CD14-positive monocyte (primary cell): ENCODE results near the gene BMERB1. TPM values are rescaled to one million over a fixed set of nuclear protein-coding genes. Genes with fewer than 3 reads are reported as not detected.

Experiments
- DNase-seq, 3 donors: peaks; one replicate each; pipeline ENCODE4 v3.0.0-alpha.2; 2011 to 2022
- H2AFZ ChIP-seq: 2 replicates; pipeline ENCODE4 v1.6.0; 2012; ENCODE audit warnings: mild to moderate bottlenecking, low read depth, low read length, inconsistent platforms; ENCODE audit not compliant: insufficient read depth, poor library complexity, severe bottlenecking
- H3K27ac ChIP-seq, 2 donors: 1 replicate in 1 of 2; 2 replicates in 1 of 2; pipeline ENCODE4 v1.5.1; 2012 to 2013; ENCODE audit warnings: low read length in 2 of 2, control low read depth in 1 of 2, inconsistent platforms in 1 of 2, low read depth in 1 of 2, mild to moderate bottlenecking in 1 of 2
- H3K27me3 ChIP-seq, 2 donors: one replicate each; pipeline versions ENCODE4 v1.6.0 to v1.6.1; 2011 to 2013; ENCODE audit warnings: low read length in 2 of 2; ENCODE audit not compliant: control insufficient read depth in 2 of 2, insufficient read depth in 2 of 2
- H3K36me3 ChIP-seq, 2 donors: replicated peaks in 1 of 2; 1 replicate in 1 of 2; 2 replicates in 1 of 2; pipeline versions ENCODE4 v1.5.1 to v1.6.1; 2012 to 2013; ENCODE audit warnings: low read length in 2 of 2, control low read depth in 1 of 2, inconsistent platforms in 1 of 2, mild to moderate bottlenecking in 1 of 2; ENCODE audit not compliant: insufficient read depth in 2 of 2, control insufficient read depth in 1 of 2
- H3K4me1 ChIP-seq, 2 donors: 1 replicate in 1 of 2; 2 replicates in 1 of 2; pipeline versions ENCODE4 v1.5.1 to v1.6.1; 2012 to 2013; ENCODE audit warnings: low read length in 2 of 2, control low read depth in 1 of 2, inconsistent platforms in 1 of 2, mild to moderate bottlenecking in 1 of 2, moderate library complexity in 1 of 2; ENCODE audit not compliant: insufficient read depth in 2 of 2, control insufficient read depth in 1 of 2
- H3K4me2 ChIP-seq: replicated peaks from 2 replicates; pipeline ENCODE3; 2012; ENCODE audit warnings: low read length, moderate library complexity, mild to moderate bottlenecking; ENCODE audit not compliant: poor library complexity, severe bottlenecking; ENCODE audit errors: extremely low read depth
- H3K4me3 ChIP-seq, 3 experiments: fragments of 200-600 bp in 1 of 3; sonication (generic) in 1 of 3; replicated peaks in 1 of 3; 1 replicate in 2 of 3; 2 replicates in 1 of 3; pipeline ENCODE4 v1.5.1; 2011 to 2013; ENCODE audit warnings: low read length in 3 of 3, mild to moderate bottlenecking in 3 of 3, control low read depth in 2 of 3, low read depth in 2 of 3, inconsistent platforms in 1 of 3, moderate library complexity in 1 of 3
- H3K79me2 ChIP-seq: 2 replicates; pipeline ENCODE4 v1.6.0; 2012; ENCODE audit warnings: mild to moderate bottlenecking, control low read depth, inconsistent platforms, low read length, moderate library complexity; ENCODE audit not compliant: insufficient read depth
- H3K9ac ChIP-seq: 2 replicates; pipeline ENCODE4 v1.6.0; 2017; ENCODE audit warnings: low read length, mild to moderate bottlenecking; ENCODE audit not compliant: insufficient read depth, poor library complexity, severe bottlenecking
- H3K9me3 ChIP-seq, 2 donors: replicated peaks in 1 of 2; 1 replicate in 1 of 2; 2 replicates in 1 of 2; pipeline versions ENCODE4 v1.5.1 to v1.6.1; 2012 to 2013; ENCODE audit warnings: low read length in 2 of 2, control low read depth in 1 of 2; ENCODE audit not compliant: control insufficient read depth in 1 of 2, insufficient read depth in 1 of 2
- H4K20me1 ChIP-seq: 2 replicates; pipeline ENCODE4 v1.6.0; 2012; ENCODE audit warnings: mild to moderate bottlenecking, low read length, control low read depth, moderate library complexity; ENCODE audit not compliant: insufficient read depth
- H3K27ac Mint-ChIP-seq, 7 donors: one replicate each; pipeline ENCODE4 v1.8.0; 2020; ENCODE audit warnings: mild to moderate bottlenecking in 7 of 7, mixed read lengths in 7 of 7, moderate library complexity in 6 of 7, inconsistent platforms in 2 of 7
- H3K27me3 Mint-ChIP-seq, 3 donors: one replicate each; pipeline ENCODE4 v1.8.0; 2021 to 2022; ENCODE audit warnings: low read depth in 3 of 3, mild to moderate bottlenecking in 3 of 3, mixed read lengths in 3 of 3, moderate library complexity in 3 of 3, inconsistent platforms in 1 of 3
- H3K36me3 Mint-ChIP-seq, 2 donors: one replicate each; pipeline ENCODE4 v1.8.0; 2020; ENCODE audit warnings: mixed read lengths in 2 of 2, inconsistent platforms in 1 of 2, mild to moderate bottlenecking in 1 of 2
- H3K4me1 Mint-ChIP-seq: one replicate; pipeline ENCODE4 v1.8.0; 2020; ENCODE audit warnings: mild to moderate bottlenecking, mixed read lengths
- H3K4me3 Mint-ChIP-seq, 2 donors: one replicate each; pipeline ENCODE4 v1.8.0; 2020; ENCODE audit warnings: mild to moderate bottlenecking in 2 of 2, mixed read lengths in 2 of 2, moderate library complexity in 1 of 2
- H3K9me3 Mint-ChIP-seq, 7 donors: one replicate each; pipeline ENCODE4 v1.8.0; 2020 to 2022; ENCODE audit warnings: mixed read lengths in 7 of 7, mild to moderate bottlenecking in 6 of 7, moderate library complexity in 6 of 7, inconsistent platforms in 2 of 7
- CTCF ChIP-seq: fragments of 200-600 bp; IDR thresholded peaks from one replicate; pipeline ENCODE4 v1.8.0; 2022; ENCODE audit warnings: antibody characterized with exemption, mild to moderate bottlenecking
- WGBS: methylation state at CpG from one replicate; pipeline ENCODE4 v1.1.5; 2013; ENCODE audit warnings: missing lambda C conversion rate; ENCODE audit not compliant: insufficient coverage; 5-methylcytosine and 5-hydroxymethylcytosine counted together
- intact Hi-C, 2 donors: fragments of 100-400 bp; cut with micrococcal nuclease; formaldehyde crosslinking; loops; one replicate each; pipeline versions ENCODE4 v1.15.0 to v1.15.1; 2023
- polyA plus RNA-seq, 3 donors: library from polyadenylated mRNA; depleted of rRNA in 1 of 3; unstranded in 2 of 3; stranded (reverse) in 1 of 3; fragments of 300-500 nt in 2 of 3; fragments of >200 nt in 1 of 3; fragmentation: Illumina TruSeq in 2 of 3; gene quantifications; 1 replicate in 2 of 3; 2 replicates in 1 of 3; pipeline ENCODE4 v1.2.3, GENCODE V29; 2012 to 2021

BMERB1 gene
- polyA plus RNA-seq, 3 donors, result 0.11 to 0.28 (median 0.11) TPM

GRCh38 chr16:15530085-15530484 is 95.7 kb downstream of the BMERB1 start:
- H3K27me3 Mint-ChIP-seq, result peaks cover 1 to 11% (median 7%) of the 10 kb centered on the region in 3 donors
- Histone ChIP-seq H3K79me2 (no peaks in the 10 kb centered on the region), H3K9ac (no peak overlapping the region), H3K4me3 (no peak overlapping the region), H4K20me1 (no peaks in the 10 kb centered on the region), H3K27me3 (no peaks in the 10 kb centered on the region), H3K9me3 (peaks cover 0 to 6% of the 10 kb centered on the region in 2 donors), H2AFZ (no peak overlapping the region), H3K36me3 (no peaks in the 10 kb centered on the region), H3K4me1 (no peaks in the 10 kb centered on the region), H3K4me2 (no peak overlapping the region), H3K27ac (no peak overlapping the region)
- intact Hi-C loops, result no loop called here
- TF ChIP-seq CTCF, result no peak
- H3K27ac Mint-ChIP-seq, result no peak overlapping the region
- H3K9me3 Mint-ChIP-seq, result peaks cover 0 to 11% (median under 1%) of the 10 kb centered on the region in 7 donors
- WGBS, result 100% methylated on average over 1 of the region's 5 CpGs
- DNase-seq, result no peak
- no peak overlapping the region for H3K4me3 Mint-ChIP-seq
- peaks cover 9% of the 10 kb centered on the region for H3K4me1 Mint-ChIP-seq
- no peaks in the 10 kb centered on the region for H3K36me3 Mint-ChIP-seq

- WGBS, result no CpG with 5 or more reads among the region's 7 CpGs
- H2AFZ ChIP-seq, result peak overlapping the region; percentile 25
- no peak overlapping the region for H3K9ac ChIP-seq
- peaks cover under 1 to 8% (median 5%) of the 10 kb centered on the region in 3 donors for H3K27me3 Mint-ChIP-seq
- no peaks in the 10 kb centered on the region for H4K20me1 ChIP-seq
- no peaks in the 10 kb centered on the region for H3K36me3 Mint-ChIP-seq
- TF ChIP-seq CTCF, result no peak
- no peak overlapping the region for H3K4me3 Mint-ChIP-seq
- peaks cover 5 to 20% (median 8%) of the 10 kb centered on the region in 7 donors for H3K9me3 Mint-ChIP-seq
- no peak overlapping the region for H3K4me3 ChIP-seq
- peaks cover 11% of the 10 kb centered on the region for H3K4me1 Mint-ChIP-seq
- no peak overlapping the region for H3K27ac ChIP-seq
- H3K27me3 ChIP-seq, result no peaks in the 10 kb centered on the region
- no peaks in the 10 kb centered on the region for H3K79me2 ChIP-seq
- intact Hi-C loops, result no loop called here
- no peaks in the 10 kb centered on the region for H3K4me1 ChIP-seq
- no peak overlapping the region for H3K27ac Mint-ChIP-seq
- H3K36me3 ChIP-seq, result no peaks in the 10 kb centered on the region
- H3K9me3 ChIP-seq, result peaks cover 0 to 12% of the 10 kb centered on the region in 2 donors
- DNase-seq, result no peak
- H3K4me2 ChIP-seq, result no peak overlapping the region
Measured at GRCh38 chr16:15532825-15533224, 98.4 kb downstream of the BMERB1 start.
